ENCODE results near the gene LGR6. TPM values are rescaled to one million over a fixed set of nuclear protein-coding genes. Genes with fewer than 3 reads are reported as not detected.
A peak's percentile ranks its signal among the peaks of the same experiment; 100 is the strongest.

The LGR6 gene
- total RNA-seq, 1 experiment from 2014 or later = 1.0 TPM

DNA sequence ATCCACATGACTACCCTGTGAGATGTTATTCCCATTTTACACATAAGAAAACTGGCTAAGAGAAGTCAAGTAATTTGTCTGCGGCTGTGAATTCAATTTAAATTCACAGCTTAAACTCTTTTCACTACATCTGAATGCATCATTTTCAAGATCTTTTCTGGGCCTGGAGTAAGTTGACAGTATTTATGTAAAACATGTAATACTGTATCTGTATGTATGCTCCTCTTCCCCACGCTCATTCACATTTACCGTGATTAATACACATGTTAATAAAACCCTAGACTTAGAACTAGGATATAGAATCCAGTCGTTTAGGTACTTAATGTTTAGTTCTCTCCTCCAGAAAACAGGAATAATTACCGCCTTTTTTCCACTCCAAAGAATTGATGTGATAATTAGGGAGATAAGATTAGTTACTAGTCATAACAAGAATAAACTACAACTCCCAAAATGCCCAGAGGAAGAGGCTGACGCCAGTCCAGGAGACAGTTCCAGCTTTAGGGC is 154.5 kb downstream of the LGR6 start:
- H3K9me3 Mint-ChIP-seq = no peaks in the 10 kb centered on the region
- peak overlapping the region in 2 of 3 experiments; percentile 13 to 24; a peak in 2 of 7 replicates for H3K27ac Mint-ChIP-seq
- Histone ChIP-seq H3K23ac (ENCODE audit: insufficient read length, low read depth, low read length) (no peak overlapping the region), H3K9me3 (ENCODE audit: control insufficient read depth, low read depth, low read length) (no peaks in the 10 kb centered on the region), H2BK5ac (ENCODE audit: insufficient read length, low read length) (no peak overlapping the region), H3K27ac (ENCODE audit: insufficient read length, low read depth, low read length) (no peak overlapping the region), H4K20me1 (ENCODE audit: control insufficient read depth, insufficient read depth, insufficient read length) (no peaks in the 10 kb centered on the region), H4K8ac (replicated peaks; ENCODE audit: insufficient read length, low read depth, low read length) (no peak overlapping the region), H4K91ac (ENCODE audit: insufficient read length, low read depth, low read length) (no peak overlapping the region), H3K79me2 (ENCODE audit: insufficient read depth, low read length) (no peaks in the 10 kb centered on the region), H3K56ac (ENCODE audit: insufficient read length, low read depth, low read length) (no peak overlapping the region), H2BK20ac (ENCODE audit: low read depth, low read length, poor library complexity, severe bottlenecking) (no peak overlapping the region), H3T11ph (ENCODE audit: low read length) (no peak overlapping the region), H3K4me1 (ENCODE audit: insufficient read depth, low read length) (no peaks in the 10 kb centered on the region), H2AK5ac (ENCODE audit: insufficient read length, low read length) (no peak overlapping the region), H3K9ac (ENCODE audit: extremely low read depth, insufficient read length, low read length) (no peak overlapping the region), H3K4me2 (ENCODE audit: insufficient read depth, insufficient read length, low read length) (no peak overlapping the region), H2BK120ac (ENCODE audit: low read depth, low read length, poor library complexity, severe bottlenecking) (no peak overlapping the region), H2AFZ (ENCODE audit: low read length) (no peak overlapping the region), H3K18ac (ENCODE audit: insufficient read length, low read depth, low read length) (no peak overlapping the region), H3K79me1 (ENCODE audit: insufficient read depth, low read depth, low read length, poor library complexity, severe bottlenecking) (no peaks in the 10 kb centered on the region), H2BK15ac (ENCODE audit: low read depth, low read length) (no peak overlapping the region), H3K4ac (ENCODE audit: low read depth, low read length) (no peak overlapping the region), H4K5ac (ENCODE audit: insufficient read length, low read depth, low read length) (no peak overlapping the region), H3K27me3 (ENCODE audit: insufficient read depth, low read length) (no peaks in the 10 kb centered on the region), H2BK12ac (ENCODE audit: insufficient read length, low read depth, low read length) (no peak overlapping the region), H3K23me2 (ENCODE audit: insufficient read length, low read depth, low read length, poor library complexity, severe bottlenecking) (peaks cover 6% of the 10 kb centered on the region), H3K14ac (ENCODE audit: insufficient read depth, low read length) (no peak overlapping the region)
- H3K36me3 Mint-ChIP-seq (ENCODE audit: insufficient read depth in 1 of 3, low read depth in 3 of 3) = no peaks in the 10 kb centered on the region
- peaks cover 21 to 24% of the 10 kb centered on the region in 2 experiments for H3K4me1 Mint-ChIP-seq
- WGBS (ENCODE audit: extremely low coverage, insufficient read length, low lambda C conversion rate) = no CpG with 5 or more reads among the region's 6 CpGs
- H3K27me3 Mint-ChIP-seq (ENCODE audit: low read depth) = no peaks in the 10 kb centered on the region; the same call in 1 of the 2 replicates
- peak overlapping the region; percentile 95 for H3K4me3 Mint-ChIP-seq
- TF ChIP-seq, protein P1, sequence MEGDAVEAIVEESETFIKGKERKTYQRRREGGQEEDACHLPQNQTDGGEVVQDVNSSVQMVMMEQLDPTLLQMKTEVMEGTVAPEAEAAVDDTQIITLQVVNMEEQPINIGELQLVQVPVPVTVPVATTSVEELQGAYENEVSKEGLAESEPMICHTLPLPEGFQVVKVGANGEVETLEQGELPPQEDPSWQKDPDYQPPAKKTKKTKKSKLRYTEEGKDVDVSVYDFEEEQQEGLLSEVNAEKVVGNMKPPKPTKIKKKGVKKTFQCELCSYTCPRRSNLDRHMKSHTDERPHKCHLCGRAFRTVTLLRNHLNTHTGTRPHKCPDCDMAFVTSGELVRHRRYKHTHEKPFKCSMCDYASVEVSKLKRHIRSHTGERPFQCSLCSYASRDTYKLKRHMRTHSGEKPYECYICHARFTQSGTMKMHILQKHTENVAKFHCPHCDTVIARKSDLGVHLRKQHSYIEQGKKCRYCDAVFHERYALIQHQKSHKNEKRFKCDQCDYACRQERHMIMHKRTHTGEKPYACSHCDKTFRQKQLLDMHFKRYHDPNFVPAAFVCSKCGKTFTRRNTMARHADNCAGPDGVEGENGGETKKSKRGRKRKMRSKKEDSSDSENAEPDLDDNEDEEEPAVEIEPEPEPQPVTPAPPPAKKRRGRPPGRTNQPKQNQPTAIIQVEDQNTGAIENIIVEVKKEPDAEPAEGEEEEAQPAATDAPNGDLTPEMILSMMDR (conservative IDR thresholded peaks at IDR 0.05) = no peak
- no peak for DNase-seq

All from H9 (cell line).